GM23338 (cell line): Measurements from ENCODE around the gene MT1HL1. TPM values are rescaled to one million over a fixed set of nuclear protein-coding genes. Genes with fewer than 3 reads are reported as not detected.

Experiments
- ATAC-seq: fragments of 200-7000 bp; cut with Tn5 transposase; 3 replicates; pipeline ENCODE4 v1.9.1; 2020
- DNase-seq: peaks from one replicate; pipeline ENCODE4 v3.0.0-alpha.2; 2015; ENCODE audit warnings: low spot score
- H2AFZ ChIP-seq: fragments of 200-600 bp; sonication (generic); 2 replicates; pipeline ENCODE4 v1.8.0; 2016; ENCODE audit warnings: antibody characterized with exemption, mild to moderate bottlenecking, moderate library complexity
- H3F3A ChIP-seq: fragments of 200-600 bp; sonication (generic); replicated peaks from 2 replicates; pipeline ENCODE4 v1.8.0; 2017; ENCODE audit warnings: antibody characterized with exemption, mixed run types, low read depth
- H3K27ac ChIP-seq: fragments of 200-600 bp; sonication (generic); 2 replicates; pipeline ENCODE4 v1.6.1; 2016; ENCODE audit warnings: low read depth
- H3K27me3 ChIP-seq: fragments of 200-600 bp; sonication (generic); 2 replicates; pipeline ENCODE4 v1.8.0; 2016; ENCODE audit warnings: mild to moderate bottlenecking, mixed run types, moderate library complexity; ENCODE audit not compliant: insufficient read depth
- H3K36me3 ChIP-seq: fragments of 200-600 bp; sonication (generic); 2 replicates; pipeline ENCODE4 v1.8.0; 2016; ENCODE audit warnings: mild to moderate bottlenecking; ENCODE audit not compliant: insufficient read depth
- H3K4me1 ChIP-seq: fragments of 200-600 bp; sonication (generic); 2 replicates; pipeline ENCODE4 v1.8.0; 2016; ENCODE audit warnings: mild to moderate bottlenecking, moderate library complexity; ENCODE audit not compliant: insufficient read depth
- H3K4me2 ChIP-seq: fragments of 200-600 bp; sonication (generic); 2 replicates; pipeline ENCODE4 v1.7.1; 2017; ENCODE audit warnings: mixed run types
- H3K4me3 ChIP-seq: fragments of 200-600 bp; sonication (generic); 2 replicates; pipeline ENCODE4 v1.6.1; 2016; ENCODE audit warnings: mixed run types
- H3K79me2 ChIP-seq: fragments of 200-600 bp; sonication (generic); replicated peaks from 2 replicates; pipeline ENCODE4 v1.8.0; 2017; ENCODE audit warnings: mild to moderate bottlenecking; ENCODE audit not compliant: insufficient read depth
- H3K9me2 ChIP-seq: fragments of 200-600 bp; sonication (generic); 2 replicates; pipeline ENCODE4 v1.8.0; 2017; ENCODE audit not compliant: insufficient read depth
- H4K20me1 ChIP-seq: fragments of 200-600 bp; sonication (generic); replicated peaks from 2 replicates; pipeline ENCODE4 v1.8.0; 2017; ENCODE audit warnings: mild to moderate bottlenecking; ENCODE audit not compliant: insufficient read depth
- H3K27ac Mint-ChIP-seq: 2 replicates; pipeline ENCODE4 v1.8.0; 2020; ENCODE audit warnings: inconsistent platforms, mild to moderate bottlenecking, moderate library complexity, mixed read lengths
- H3K27me3 Mint-ChIP-seq: 3 replicates; pipeline ENCODE4 v1.8.0; 2022; ENCODE audit warnings: low read depth, mild to moderate bottlenecking, moderate library complexity, mixed read lengths, inconsistent platforms; ENCODE audit not compliant: insufficient read depth, poor library complexity
- H3K36me3 Mint-ChIP-seq: 3 replicates; pipeline ENCODE4 v1.8.0; 2021; ENCODE audit warnings: low read depth, mild to moderate bottlenecking, inconsistent platforms, moderate library complexity, mixed read lengths
- H3K4me1 Mint-ChIP-seq: 3 replicates; pipeline ENCODE4 v1.8.0; 2020; ENCODE audit warnings: mild to moderate bottlenecking, inconsistent platforms, mixed read lengths
- H3K4me3 Mint-ChIP-seq: 3 replicates; pipeline ENCODE4 v1.8.0; 2021; ENCODE audit warnings: moderate library complexity, mild to moderate bottlenecking, inconsistent platforms, mixed read lengths
- H3K9me3 Mint-ChIP-seq: 3 replicates; pipeline ENCODE4 v1.8.0; 2020; ENCODE audit warnings: moderate library complexity, mild to moderate bottlenecking, inconsistent platforms, mixed read lengths
- EZH2 ChIP-seq: fragments of 200-600 bp; sonication (generic); IDR thresholded peaks from one replicate; pipeline ENCODE4 v1.8.0; 2017; ENCODE audit warnings: antibody characterized with exemption, mild to moderate bottlenecking, low read depth; ENCODE audit not compliant: unreplicated experiment
- EZH2phosphoT487 ChIP-seq: fragments of 200-600 bp; sonication (generic); IDR thresholded peaks from one replicate; pipeline ENCODE4 v1.8.1; 2018; ENCODE audit warnings: antibody characterized with exemption; ENCODE audit not compliant: unreplicated experiment
- JUNB ChIP-seq: IDR thresholded peaks from one replicate; pipeline ENCODE4 v1.6.1; 2016; ENCODE audit warnings: antibody characterized with exemption; ENCODE audit not compliant: unreplicated experiment
- NANOG ChIP-seq: IDR thresholded peaks from 2 replicates; pipeline ENCODE4 v1.6.1; 2016; ENCODE audit warnings: antibody characterized with exemption, borderline replicate concordance
- POLR2AphosphoS5 ChIP-seq: IDR thresholded peaks from 2 replicates; pipeline ENCODE4 v1.6.1; 2016; ENCODE audit warnings: antibody characterized with exemption, low read depth
- REST ChIP-seq: IDR thresholded peaks from one replicate; pipeline ENCODE4 v1.6.1; 2018; ENCODE audit warnings: antibody characterized with exemption; ENCODE audit not compliant: unreplicated experiment
- ZNF331 ChIP-seq: fragments of 250-450 bp; sonication (Bioruptor Pico); IDR thresholded peaks from 2 replicates; pipeline ENCODE4 v1.5.0; 2020; ENCODE audit warnings: low read depth, mild to moderate bottlenecking, moderate library complexity
- polyA plus RNA-seq: library from polyadenylated mRNA; unstranded; fragments of >200 nt; fragmentation: Nextera tagmentation; extraction: Ambion mirVana; gene quantifications from 2 replicates; pipeline ENCODE4 v1.2.1, GENCODE V29; 2016
- total RNA-seq: library from RNA; depleted of rRNA; stranded (reverse); fragments of >200 nt; shearing (Covaris generic); gene quantifications from 2 replicates; pipeline ENCODE4 v1.2.3, GENCODE V29; 2014
- TF ChIP-seq, protein P1 (sequence below): fragments of 250-450 bp; sonication (Bioruptor Pico); IDR thresholded peaks from 2 replicates; pipeline ENCODE4 v1.5.0; 2020; ENCODE audit warnings: mild to moderate bottlenecking, moderate library complexity

Gene MT1HL1
- total and polyA plus RNA-seq, 2 experiments from 2014 or later = not detected

DNA sequence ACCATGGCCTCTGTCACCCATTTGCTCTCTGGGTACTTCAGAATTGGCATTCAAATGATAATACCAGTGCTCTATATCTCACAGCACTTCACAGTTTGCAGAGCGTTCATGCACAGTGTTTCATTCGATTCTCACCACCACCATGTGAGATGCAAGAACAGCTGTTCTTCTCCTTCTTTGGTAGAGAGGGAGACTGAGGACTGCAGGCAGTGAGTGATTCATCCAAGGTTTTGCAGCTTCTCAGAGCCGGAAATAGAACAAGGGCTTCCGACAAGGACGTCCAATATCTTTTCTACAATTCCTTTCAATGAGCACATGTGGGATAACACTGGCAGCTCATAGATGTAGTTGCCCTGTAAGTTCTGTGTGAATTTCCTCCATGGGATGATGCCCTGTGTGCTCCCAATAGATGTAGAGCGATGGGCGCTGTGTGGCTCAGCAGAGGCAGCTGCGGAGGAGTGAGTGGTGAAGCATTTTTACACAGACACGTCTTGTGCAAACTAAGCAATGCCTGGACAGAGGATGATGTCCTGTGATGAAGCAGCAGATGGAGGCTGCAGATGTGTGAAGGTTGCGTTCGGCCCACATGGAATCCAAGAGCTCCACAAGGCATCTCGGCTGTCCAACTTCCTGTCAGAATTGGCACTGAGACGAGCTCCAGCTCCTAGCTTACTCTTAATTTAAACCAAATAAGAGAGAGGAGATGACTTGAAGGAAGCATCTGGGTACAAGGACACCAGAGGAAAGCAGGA, 24.9 kb downstream of the MT1HL1 start:
- H3K36me3 Mint-ChIP-seq = no peaks in the 10 kb centered on the region
- peaks cover 2% of the 10 kb centered on the region; the same call in 1 of the 3 replicates for H3K9me3 Mint-ChIP-seq
- no peaks in the 10 kb centered on the region for H3K9me2 ChIP-seq
- no peaks in the 10 kb centered on the region for H3K79me2 ChIP-seq
- no peak overlapping the region for H3K4me3 Mint-ChIP-seq
- peaks cover 4% of the 10 kb centered on the region; the same call in 1 of the 3 replicates for H3K4me1 Mint-ChIP-seq
- no peak overlapping the region for H3K27ac Mint-ChIP-seq
- DNase-seq (no peak), ATAC-seq (no peak)
- no peaks in the 10 kb centered on the region for H3F3A ChIP-seq
- H3K4me2 ChIP-seq = no peak overlapping the region
- H3K27ac ChIP-seq = no peak overlapping the region
- TF ChIP-seq JUNB = no peak
- no peak for TF ChIP-seq REST
- TF ChIP-seq POLR2AphosphoS5 = no peak
- no peak for TF ChIP-seq ZNF331 (CRISPR knock-in tag)
- TF ChIP-seq NANOG = no peak
- TF ChIP-seq, protein P1, sequence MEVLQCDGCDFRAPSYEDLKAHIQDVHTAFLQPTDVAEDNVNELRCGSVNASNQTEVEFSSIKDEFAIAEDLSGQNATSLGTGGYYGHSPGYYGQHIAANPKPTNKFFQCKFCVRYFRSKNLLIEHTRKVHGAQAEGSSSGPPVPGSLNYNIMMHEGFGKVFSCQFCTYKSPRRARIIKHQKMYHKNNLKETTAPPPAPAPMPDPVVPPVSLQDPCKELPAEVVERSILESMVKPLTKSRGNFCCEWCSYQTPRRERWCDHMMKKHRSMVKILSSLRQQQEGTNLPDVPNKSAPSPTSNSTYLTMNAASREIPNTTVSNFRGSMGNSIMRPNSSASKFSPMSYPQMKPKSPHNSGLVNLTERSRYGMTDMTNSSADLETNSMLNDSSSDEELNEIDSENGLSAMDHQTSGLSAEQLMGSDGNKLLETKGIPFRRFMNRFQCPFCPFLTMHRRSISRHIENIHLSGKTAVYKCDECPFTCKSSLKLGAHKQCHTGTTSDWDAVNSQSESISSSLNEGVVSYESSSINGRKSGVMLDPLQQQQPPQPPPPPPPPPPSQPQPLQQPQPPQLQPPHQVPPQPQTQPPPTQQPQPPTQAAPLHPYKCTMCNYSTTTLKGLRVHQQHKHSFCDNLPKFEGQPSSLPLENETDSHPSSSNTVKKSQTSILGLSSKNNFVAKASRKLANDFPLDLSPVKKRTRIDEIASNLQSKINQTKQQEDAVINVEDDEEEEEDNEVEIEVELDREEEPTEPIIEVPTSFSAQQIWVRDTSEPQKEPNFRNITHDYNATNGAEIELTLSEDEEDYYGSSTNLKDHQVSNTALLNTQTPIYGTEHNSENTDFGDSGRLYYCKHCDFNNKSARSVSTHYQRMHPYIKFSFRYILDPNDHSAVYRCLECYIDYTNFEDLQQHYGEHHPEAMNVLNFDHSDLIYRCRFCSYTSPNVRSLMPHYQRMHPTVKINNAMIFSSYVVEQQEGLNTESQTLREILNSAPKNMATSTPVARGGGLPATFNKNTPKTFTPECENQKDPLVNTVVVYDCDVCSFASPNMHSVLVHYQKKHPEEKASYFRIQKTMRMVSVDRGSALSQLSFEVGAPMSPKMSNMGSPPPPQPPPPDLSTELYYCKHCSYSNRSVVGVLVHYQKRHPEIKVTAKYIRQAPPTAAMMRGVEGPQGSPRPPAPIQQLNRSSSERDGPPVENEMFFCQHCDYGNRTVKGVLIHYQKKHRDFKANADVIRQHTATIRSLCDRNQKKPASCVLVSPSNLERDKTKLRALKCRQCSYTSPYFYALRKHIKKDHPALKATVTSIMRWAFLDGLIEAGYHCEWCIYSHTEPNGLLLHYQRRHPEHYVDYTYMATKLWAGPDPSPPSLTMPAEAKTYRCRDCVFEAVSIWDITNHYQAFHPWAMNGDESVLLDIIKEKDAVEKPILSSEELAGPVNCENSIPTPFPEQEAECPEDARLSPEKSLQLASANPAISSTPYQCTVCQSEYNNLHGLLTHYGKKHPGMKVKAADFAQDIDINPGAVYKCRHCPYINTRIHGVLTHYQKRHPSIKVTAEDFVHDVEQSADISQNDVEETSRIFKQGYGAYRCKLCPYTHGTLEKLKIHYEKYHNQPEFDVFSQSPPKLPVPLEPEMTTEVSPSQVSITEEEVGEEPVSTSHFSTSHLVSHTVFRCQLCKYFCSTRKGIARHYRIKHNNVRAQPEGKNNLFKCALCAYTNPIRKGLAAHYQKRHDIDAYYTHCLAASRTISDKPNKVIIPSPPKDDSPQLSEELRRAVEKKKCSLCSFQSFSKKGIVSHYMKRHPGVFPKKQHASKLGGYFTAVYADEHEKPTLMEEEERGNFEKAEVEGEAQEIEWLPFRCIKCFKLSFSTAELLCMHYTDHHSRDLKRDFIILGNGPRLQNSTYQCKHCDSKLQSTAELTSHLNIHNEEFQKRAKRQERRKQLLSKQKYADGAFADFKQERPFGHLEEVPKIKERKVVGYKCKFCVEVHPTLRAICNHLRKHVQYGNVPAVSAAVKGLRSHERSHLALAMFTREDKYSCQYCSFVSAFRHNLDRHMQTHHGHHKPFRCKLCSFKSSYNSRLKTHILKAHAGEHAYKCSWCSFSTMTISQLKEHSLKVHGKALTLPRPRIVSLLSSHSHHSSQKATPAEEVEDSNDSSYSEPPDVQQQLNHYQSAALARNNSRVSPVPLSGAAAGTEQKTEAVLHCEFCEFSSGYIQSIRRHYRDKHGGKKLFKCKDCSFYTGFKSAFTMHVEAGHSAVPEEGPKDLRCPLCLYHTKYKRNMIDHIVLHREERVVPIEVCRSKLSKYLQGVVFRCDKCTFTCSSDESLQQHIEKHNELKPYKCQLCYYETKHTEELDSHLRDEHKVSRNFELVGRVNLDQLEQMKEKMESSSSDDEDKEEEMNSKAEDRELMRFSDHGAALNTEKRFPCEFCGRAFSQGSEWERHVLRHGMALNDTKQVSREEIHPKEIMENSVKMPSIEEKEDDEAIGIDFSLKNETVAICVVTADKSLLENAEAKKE (CRISPR knock-in tag) = no peak
- no peak for TF ChIP-seq EZH2phosphoT487
- TF ChIP-seq EZH2 = no peak
- peaks cover 5% of the 10 kb centered on the region for H3K27me3 Mint-ChIP-seq
- H3K27me3 ChIP-seq = no peaks in the 10 kb centered on the region
- no peaks in the 10 kb centered on the region for H4K20me1 ChIP-seq
- no peaks in the 10 kb centered on the region; the same call in 1 of the 2 replicates for H3K36me3 ChIP-seq
- no peak overlapping the region for H3K4me3 ChIP-seq
- peaks cover 6% of the 10 kb centered on the region; the same call in 1 of the 2 replicates for H3K4me1 ChIP-seq
- 0 out of 2 replicates have a peak overlapping the region, but pooled peaks have one; percentile 69 for H2AFZ ChIP-seq
